Mammary epithelial cell (primary cell): ENCODE data around the gene TARBP1.

Source experiments
- EZH2 ChIP-seq: IDR thresholded peaks from 2 replicates; pipeline ENCODE4 v1.6.1; 2012; ENCODE audit warnings: low read length, inconsistent platforms, borderline replicate concordance
- TF ChIP-seq, protein P1 (sequence below), 2 donors: IDR thresholded peaks in 1 of 2; conservative IDR thresholded peaks in 1 of 2; 2 replicates each; pipeline ENCODE4 v1.5.1; 2011 to 2012; ENCODE audit warnings: inconsistent platforms in 2 of 2, low read length in 2 of 2, mild to moderate bottlenecking in 2 of 2, control low read depth in 1 of 2, low read depth in 1 of 2; ENCODE audit not compliant: insufficient read depth in 1 of 2; ENCODE audit errors: extremely low read depth in 1 of 2

DNA sequence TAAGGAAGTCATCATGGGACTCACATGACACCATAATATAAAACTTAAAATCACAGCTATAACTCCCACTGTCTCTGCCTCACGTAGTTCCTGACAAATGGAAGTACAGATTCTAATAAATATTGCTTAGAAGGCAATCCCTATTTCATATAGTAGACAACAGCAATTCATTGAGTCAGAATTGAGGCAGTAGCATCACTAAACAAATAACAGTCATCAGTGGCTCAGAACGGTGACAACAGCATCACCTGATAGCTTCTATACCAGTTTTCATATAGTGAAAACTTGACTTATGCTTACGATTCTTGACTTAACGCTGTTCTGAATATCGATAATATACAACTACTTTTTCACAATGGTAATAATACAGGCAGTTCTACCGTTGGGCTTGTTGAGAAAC is 12.0 kb downstream of the TARBP1 start:
- TF ChIP-seq, protein P1, sequence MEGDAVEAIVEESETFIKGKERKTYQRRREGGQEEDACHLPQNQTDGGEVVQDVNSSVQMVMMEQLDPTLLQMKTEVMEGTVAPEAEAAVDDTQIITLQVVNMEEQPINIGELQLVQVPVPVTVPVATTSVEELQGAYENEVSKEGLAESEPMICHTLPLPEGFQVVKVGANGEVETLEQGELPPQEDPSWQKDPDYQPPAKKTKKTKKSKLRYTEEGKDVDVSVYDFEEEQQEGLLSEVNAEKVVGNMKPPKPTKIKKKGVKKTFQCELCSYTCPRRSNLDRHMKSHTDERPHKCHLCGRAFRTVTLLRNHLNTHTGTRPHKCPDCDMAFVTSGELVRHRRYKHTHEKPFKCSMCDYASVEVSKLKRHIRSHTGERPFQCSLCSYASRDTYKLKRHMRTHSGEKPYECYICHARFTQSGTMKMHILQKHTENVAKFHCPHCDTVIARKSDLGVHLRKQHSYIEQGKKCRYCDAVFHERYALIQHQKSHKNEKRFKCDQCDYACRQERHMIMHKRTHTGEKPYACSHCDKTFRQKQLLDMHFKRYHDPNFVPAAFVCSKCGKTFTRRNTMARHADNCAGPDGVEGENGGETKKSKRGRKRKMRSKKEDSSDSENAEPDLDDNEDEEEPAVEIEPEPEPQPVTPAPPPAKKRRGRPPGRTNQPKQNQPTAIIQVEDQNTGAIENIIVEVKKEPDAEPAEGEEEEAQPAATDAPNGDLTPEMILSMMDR (conservative IDR thresholded peaks at IDR 0.05 in 1 of 2, IDR thresholded peaks at IDR 0.05 in 1 of 2; ENCODE audit: extremely low read depth in 1 of 2, insufficient read depth in 1 of 2, low read depth in 1 of 2, low read length in 2 of 2) = no peak
- no peak for TF ChIP-seq EZH2
